Activated CD4-positive, alpha-beta T cell treated with anti-CD3 and anti-CD28 coated beads, Interleukin-2, amount 10 ng/mL, durations not matched to agents 24 days and 14 days (primary cell): ENCODE data around the gene PSMC4. TPM values are rescaled to one million over a fixed set of nuclear protein-coding genes. Genes with fewer than 3 reads are reported as not detected.
"Not testable (repeated sequence)": the region's sequence is repeated elsewhere in the genome, so short reads cannot be mapped to it uniquely, and the experiment has no call there.

Experiments used
- DNase-seq: peaks from one replicate; pipeline ENCODE4 v3.0.0; 2022
- H3K27ac Mint-ChIP-seq: one replicate; pipeline ENCODE4 v1.8.0; 2022; ENCODE audit warnings: mild to moderate bottlenecking, mixed read lengths
- H3K27me3 Mint-ChIP-seq: one replicate; pipeline ENCODE4 v1.8.0; 2022; ENCODE audit warnings: mixed read lengths
- H3K36me3 Mint-ChIP-seq: one replicate; pipeline ENCODE4 v1.8.0; 2022; ENCODE audit warnings: low read depth, mild to moderate bottlenecking, mixed read lengths
- H3K4me1 Mint-ChIP-seq: one replicate; pipeline ENCODE4 v1.8.0; 2021; ENCODE audit warnings: mixed read lengths
- H3K4me3 Mint-ChIP-seq: one replicate; pipeline ENCODE4 v1.8.0; 2022; ENCODE audit warnings: mild to moderate bottlenecking, moderate library complexity, mixed read lengths
- H3K9me3 Mint-ChIP-seq: one replicate; pipeline ENCODE4 v1.8.0; 2021; ENCODE audit warnings: mixed read lengths
- intact Hi-C: fragments of 100-400 bp; cut with micrococcal nuclease; formaldehyde crosslinking; loops from one replicate; pipeline ENCODE4 v1.15.1; 2023
- total RNA-seq: library from RNA; stranded (reverse); gene quantifications from 2 replicates; pipeline ENCODE4 v1.2.3, GENCODE V29; 2022

Gene PSMC4
- total RNA-seq, 1 donor from 2014 or later = 192 TPM

GRCh38 chr19:39957886-39958285, 13.1 kb upstream of the PSMC4 start:
- DNase-seq, H3K27me3 Mint-ChIP-seq, H3K36me3 Mint-ChIP-seq, H3K9me3 Mint-ChIP-seq, intact Hi-C loops: not testable (repeated sequence)
- Mint-ChIP-seq H3K4me1 (peaks cover 35% of the 10 kb centered on the region), H3K27ac (peak overlapping the region; percentile 65), H3K4me3 (peak overlapping the region; percentile 15)

DNA sequence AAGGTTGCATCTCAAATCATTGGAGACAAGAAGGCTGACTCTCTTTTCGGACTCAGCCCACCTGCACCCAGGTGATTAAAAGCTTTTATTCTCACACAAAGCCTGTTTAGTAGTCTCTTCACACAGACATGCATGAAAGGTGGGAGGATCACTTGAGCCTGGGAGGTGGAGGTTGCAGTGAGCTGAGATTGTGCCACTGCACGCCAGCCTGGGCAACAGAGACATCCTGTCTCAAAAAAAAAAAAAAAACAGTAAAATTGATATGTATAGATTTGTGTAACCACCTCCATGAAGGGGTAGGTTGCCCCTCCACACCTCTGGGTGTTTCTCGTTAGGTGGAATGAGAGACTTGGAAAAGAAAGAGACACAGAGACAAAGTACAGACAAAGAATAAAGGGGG, 12.0 kb upstream of the PSMC4 start:
- intact Hi-C loops, H3K9me3 Mint-ChIP-seq, DNase-seq, H3K36me3 Mint-ChIP-seq, H3K27me3 Mint-ChIP-seq: not testable (repeated sequence)
- peak overlapping the region; percentile 66 for H3K4me3 Mint-ChIP-seq
- H3K27ac Mint-ChIP-seq = peak overlapping the region; percentile 86
- H3K4me1 Mint-ChIP-seq = peaks cover 26% of the 10 kb centered on the region

- H3K27ac Mint-ChIP-seq = peak overlapping the region; percentile 86
These were observed 11.6 kb upstream of the PSMC4 start for GRCh38 chr19:39959407-39959806.

DNA sequence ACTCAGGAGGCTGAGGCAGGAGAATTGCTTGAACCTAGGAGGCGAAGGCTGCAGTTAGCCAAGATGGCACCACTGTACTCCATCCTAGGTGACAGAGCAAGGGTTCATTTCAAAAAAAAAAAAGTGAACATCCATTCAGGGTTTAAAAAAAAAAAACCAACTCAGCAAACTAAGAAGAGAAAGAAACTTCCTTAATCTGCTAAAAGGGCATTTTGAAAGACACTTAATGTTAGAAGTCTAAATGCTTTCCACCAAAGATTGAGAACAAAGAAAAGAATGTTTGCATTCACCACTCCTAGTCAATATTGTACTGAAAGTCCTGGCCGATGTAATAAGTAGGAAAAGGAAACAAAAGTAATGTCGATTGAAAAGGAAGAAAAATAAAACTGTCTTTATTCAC, 7.1 kb upstream of the PSMC4 start:
- no peak overlapping the region for H3K27ac Mint-ChIP-seq
- intact Hi-C loops = no loop called here
- peaks cover 34% of the 10 kb centered on the region for H3K4me1 Mint-ChIP-seq
- DNase-seq = no peak
- peaks cover 12% of the 10 kb centered on the region for H3K36me3 Mint-ChIP-seq
- no peak overlapping the region for H3K4me3 Mint-ChIP-seq
- H3K9me3 Mint-ChIP-seq = no peaks in the 10 kb centered on the region
- H3K27me3 Mint-ChIP-seq = no peaks in the 10 kb centered on the region

More at GRCh38 chr19:39959407-39959806, 11.6 kb upstream of the PSMC4 start:
- H3K9me3 Mint-ChIP-seq, H3K36me3 Mint-ChIP-seq, H3K27me3 Mint-ChIP-seq, DNase-seq, intact Hi-C loops: not testable (repeated sequence)
- Mint-ChIP-seq H3K4me3 (peak overlapping the region; percentile 66), H3K4me1 (peaks cover 27% of the 10 kb centered on the region)

- intact Hi-C loops = no loop called here
- H3K27me3 Mint-ChIP-seq = no peaks in the 10 kb centered on the region
These were observed 4.3 kb upstream of the PSMC4 start for GRCh38 chr19:39966617-39967016.

GRCh38 chr19:39967561-39967960, 3.4 kb upstream of the PSMC4 start:
- no peak for DNase-seq
- Mint-ChIP-seq H3K27ac (no peak overlapping the region), H3K9me3 (no peaks in the 10 kb centered on the region), H3K4me1 (peaks cover 48% of the 10 kb centered on the region), H3K27me3 (no peaks in the 10 kb centered on the region), H3K36me3 (peaks cover 31% of the 10 kb centered on the region), H3K4me3 (no peak overlapping the region)
- intact Hi-C loops = no loop called here

More at GRCh38 chr19:39966617-39967016, 4.3 kb upstream of the PSMC4 start:
- peaks cover 25% of the 10 kb centered on the region for H3K36me3 Mint-ChIP-seq
- H3K9me3 Mint-ChIP-seq = no peaks in the 10 kb centered on the region
- H3K4me1 Mint-ChIP-seq = peaks cover 42% of the 10 kb centered on the region
- no peak for DNase-seq
- H3K27ac Mint-ChIP-seq = no peak overlapping the region
- no peak overlapping the region for H3K4me3 Mint-ChIP-seq

GRCh38 chr19:39968789-39969188, 2.2 kb upstream of the PSMC4 start:
- Mint-ChIP-seq H3K36me3 (peaks cover 39% of the 10 kb centered on the region), H3K4me3 (peak overlapping the region; percentile 95), H3K27ac (peak overlapping the region; percentile 98), H3K9me3 (no peaks in the 10 kb centered on the region), H3K27me3 (no peaks in the 10 kb centered on the region), H3K4me1 (peaks cover 51% of the 10 kb centered on the region)
- intact Hi-C loops = no loop called here
- no peak for DNase-seq

GRCh38 chr19:39969266-39969665, 1.7 kb upstream of the PSMC4 start:
- H3K4me3 Mint-ChIP-seq = peak overlapping the region; percentile 95
- H3K9me3 Mint-ChIP-seq = no peaks in the 10 kb centered on the region
- peak overlapping the region; percentile 98 for H3K27ac Mint-ChIP-seq
- H3K27me3 Mint-ChIP-seq = no peaks in the 10 kb centered on the region
- intact Hi-C loops = no loop called here
- H3K4me1 Mint-ChIP-seq = peaks cover 51% of the 10 kb centered on the region
- DNase-seq = no peak
- H3K36me3 Mint-ChIP-seq = peaks cover 42% of the 10 kb centered on the region

GRCh38 chr19:39969681-39970424, 1.1 kb upstream of the PSMC4 start:
- H3K27ac Mint-ChIP-seq = peak overlapping the region; percentile 98
- H3K4me3 Mint-ChIP-seq = peak overlapping the region; percentile 95
- H3K9me3 Mint-ChIP-seq = no peaks in the 10 kb centered on the region
- H3K36me3 Mint-ChIP-seq = peaks cover 48% of the 10 kb centered on the region
- intact Hi-C loops = loop anchor here (1.0 to 5.0 kb wide), 7 partner anchors 10 to 1119 kb away; partner anchors contain the start of genes FBL, SERTAD3 and ZNF780B
- H3K4me1 Mint-ChIP-seq = peaks cover 53% of the 10 kb centered on the region
- DNase-seq = peak; percentile 77
- no peaks in the 10 kb centered on the region for H3K27me3 Mint-ChIP-seq

GRCh38 chr19:39970425-39970674, 615 bp upstream of the PSMC4 start:
- DNase-seq = no peak
- H3K4me1 Mint-ChIP-seq = peaks cover 55% of the 10 kb centered on the region
- H3K27ac Mint-ChIP-seq = peak overlapping the region; percentile 98
- H3K27me3 Mint-ChIP-seq = no peaks in the 10 kb centered on the region
- no peaks in the 10 kb centered on the region for H3K9me3 Mint-ChIP-seq
- peak overlapping the region; percentile 95 for H3K4me3 Mint-ChIP-seq
- intact Hi-C loops = loop anchor here (1.0 to 5.0 kb wide), 7 partner anchors 10 to 1120 kb away; partner anchors contain the start of genes FBL, SERTAD3 and ZNF780B
- peaks cover 52% of the 10 kb centered on the region for H3K36me3 Mint-ChIP-seq

DNA sequence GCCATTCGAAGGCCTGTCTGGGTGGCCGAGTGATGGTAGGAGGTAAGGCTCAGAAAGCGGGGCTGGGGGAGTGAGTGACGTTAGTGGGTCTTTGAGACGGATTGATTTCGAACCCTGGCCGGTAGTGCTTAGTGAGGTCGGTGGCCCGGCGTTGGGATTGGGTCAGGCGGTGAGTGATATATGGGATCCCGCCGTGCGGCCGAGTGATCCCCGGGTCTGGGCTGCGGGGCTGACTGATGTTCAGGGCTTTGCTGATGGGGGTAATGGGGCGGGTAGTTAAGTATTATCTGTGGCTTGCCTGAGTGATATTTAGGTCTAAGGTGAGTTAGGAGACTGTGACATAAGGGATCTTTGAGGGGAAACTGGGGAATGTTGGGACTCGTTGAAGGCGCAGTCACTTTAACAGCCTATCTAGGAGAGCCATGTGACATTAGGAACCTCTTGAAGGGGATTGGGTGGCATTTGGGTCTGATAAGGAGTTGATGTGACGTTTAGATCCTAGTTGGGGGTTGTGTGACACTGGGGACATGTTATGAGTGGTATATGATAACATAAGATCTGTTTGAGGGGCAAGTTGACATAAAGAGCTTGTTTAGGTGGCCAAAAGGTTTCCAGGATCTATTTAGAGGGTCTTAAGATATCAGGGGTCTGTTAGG, 543 bp downstream of the PSMC4 start:
- peaks cover 57% of the 10 kb centered on the region for H3K4me1 Mint-ChIP-seq
- intact Hi-C loops = loop anchor here (1.0 to 5.0 kb wide), 10 partner anchors 26 to 1121 kb away; partner anchors contain the start of genes FBL, SERTAD3, ZNF546 and ZNF780A
- DNase-seq = no peak
- no peaks in the 10 kb centered on the region for H3K27me3 Mint-ChIP-seq
- H3K9me3 Mint-ChIP-seq = no peaks in the 10 kb centered on the region
- peak overlapping the region; percentile 98 for H3K27ac Mint-ChIP-seq
- H3K36me3 Mint-ChIP-seq = peaks cover 61% of the 10 kb centered on the region
- peak overlapping the region; percentile 95 for H3K4me3 Mint-ChIP-seq

DNA sequence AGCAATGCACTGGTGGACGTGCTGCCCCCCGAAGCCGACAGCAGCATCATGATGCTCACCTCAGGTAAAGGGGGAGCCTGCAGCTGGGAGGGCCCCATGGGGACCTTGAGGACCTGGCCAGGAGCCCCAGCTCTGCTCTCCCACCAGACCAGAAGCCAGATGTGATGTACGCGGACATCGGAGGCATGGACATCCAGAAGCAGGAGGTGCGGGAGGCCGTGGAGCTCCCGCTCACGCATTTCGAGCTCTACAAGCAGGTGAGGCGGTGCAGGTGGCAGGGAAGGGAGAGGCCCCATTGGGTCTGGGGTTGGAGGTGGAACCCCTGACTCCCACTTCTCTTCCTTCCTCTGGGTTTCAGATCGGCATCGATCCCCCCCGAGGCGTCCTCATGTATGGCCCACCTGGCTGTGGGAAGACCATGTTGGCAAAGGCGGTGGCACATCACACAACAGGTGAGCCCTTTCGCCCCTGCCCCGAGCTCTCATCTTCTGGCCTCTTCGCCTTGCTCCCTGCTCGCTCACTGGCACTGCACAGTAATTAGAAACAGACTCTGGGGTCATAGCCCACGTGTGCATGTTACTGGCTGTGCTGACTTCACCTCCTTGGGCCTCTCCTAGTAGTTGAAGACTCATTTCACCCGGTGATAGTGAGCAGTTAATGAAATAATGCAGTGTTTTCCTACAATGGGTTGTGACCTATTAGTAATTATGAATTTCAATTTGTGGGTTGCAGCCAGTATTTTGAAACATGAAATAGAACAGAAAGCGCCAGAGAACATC, 3.6 kb downstream of the PSMC4 start:
- DNase-seq = no peak
- no peaks in the 10 kb centered on the region for H3K27me3 Mint-ChIP-seq
- intact Hi-C loops = loop anchor here (5.0 kb wide), 2 partner anchors 67 to 468 kb away; partner anchors contain the start of gene SERTAD3

GRCh38 chr19:39982883-39983282, 11.9 kb downstream of the PSMC4 start:
- no peak for DNase-seq
- no peak overlapping the region for H3K4me3 Mint-ChIP-seq
- no peaks in the 10 kb centered on the region for H3K27me3 Mint-ChIP-seq
- peaks cover 88% of the 10 kb centered on the region for H3K36me3 Mint-ChIP-seq
- H3K4me1 Mint-ChIP-seq = peaks cover 2% of the 10 kb centered on the region
- peaks cover 31% of the 10 kb centered on the region for H3K9me3 Mint-ChIP-seq
- intact Hi-C loops = no loop called here
- no peak overlapping the region for H3K27ac Mint-ChIP-seq

More for the DNA sequence above, 3.6 kb downstream of the PSMC4 start:
- Mint-ChIP-seq H3K9me3 (no peaks in the 10 kb centered on the region), H3K4me1 (peaks cover 38% of the 10 kb centered on the region), H3K4me3 (no peak overlapping the region), H3K27ac (no peak overlapping the region), H3K36me3 (peaks cover 76% of the 10 kb centered on the region)
